WTC11 (cell line): Measurements from ENCODE around the gene ZNF564.

Experiments
- CREM ChIP-seq: sonication (generic); formaldehyde crosslinking; IDR thresholded peaks from 2 replicates; pipeline ENCODE4 v1.8.1; 2022; ENCODE audit warnings: mild to moderate bottlenecking, missing genetic modification reagents, moderate library complexity
- CTCF ChIP-seq: fragments of 200-600 bp; IDR thresholded peaks from 2 replicates; pipeline ENCODE4 v1.8.0; 2022; ENCODE audit warnings: antibody characterized with exemption
- ELF4 ChIP-seq: sonication (generic); formaldehyde crosslinking; IDR thresholded peaks from 2 replicates; pipeline ENCODE4 v1.8.1; 2022; ENCODE audit warnings: low read depth, mild to moderate bottlenecking, moderate library complexity, missing genetic modification reagents
- FOXP1 ChIP-seq: sonication (generic); formaldehyde crosslinking; IDR thresholded peaks from 2 replicates; pipeline ENCODE4 v1.8.0; 2022; ENCODE audit warnings: missing genetic modification reagents, mild to moderate bottlenecking, moderate library complexity, borderline replicate concordance
- FOXP4 ChIP-seq: sonication (generic); formaldehyde crosslinking; IDR thresholded peaks from 2 replicates; pipeline ENCODE4 v1.8.0; 2022; ENCODE audit warnings: mild to moderate bottlenecking, missing genetic modification reagents
- MAX ChIP-seq: sonication (generic); formaldehyde crosslinking; IDR thresholded peaks from 2 replicates; pipeline ENCODE4 v1.8.0; 2022; ENCODE audit warnings: mild to moderate bottlenecking, missing genetic modification reagents
- NR2C2 ChIP-seq: sonication (generic); formaldehyde crosslinking; IDR thresholded peaks from 2 replicates; pipeline ENCODE4 v1.8.0; 2022; ENCODE audit warnings: mild to moderate bottlenecking, missing genetic modification reagents
- PREB ChIP-seq: sonication (generic); formaldehyde crosslinking; IDR thresholded peaks from 2 replicates; pipeline ENCODE4 v1.8.1; 2022; ENCODE audit warnings: mild to moderate bottlenecking, missing genetic modification reagents, moderate library complexity, borderline replicate concordance
- RELA ChIP-seq: sonication (generic); formaldehyde crosslinking; IDR thresholded peaks from 2 replicates; pipeline ENCODE4 v1.8.1; 2022; ENCODE audit warnings: missing genetic modification reagents, mild to moderate bottlenecking, borderline replicate concordance
- SMAD4 ChIP-seq: sonication (generic); formaldehyde crosslinking; IDR thresholded peaks from 2 replicates; pipeline ENCODE4 v1.8.0; 2022; ENCODE audit warnings: mild to moderate bottlenecking, missing genetic modification reagents
- SP1 ChIP-seq: sonication (generic); formaldehyde crosslinking; conservative IDR thresholded peaks from 2 replicates; pipeline ENCODE4 v1.8.1; 2022; ENCODE audit warnings: missing genetic modification reagents
- TF ChIP-seq, protein P1 (sequence below): sonication (generic); formaldehyde crosslinking; IDR thresholded peaks from 2 replicates; pipeline ENCODE4 v1.8.1; 2022; ENCODE audit warnings: mild to moderate bottlenecking, moderate library complexity, missing genetic modification reagents

DNA sequence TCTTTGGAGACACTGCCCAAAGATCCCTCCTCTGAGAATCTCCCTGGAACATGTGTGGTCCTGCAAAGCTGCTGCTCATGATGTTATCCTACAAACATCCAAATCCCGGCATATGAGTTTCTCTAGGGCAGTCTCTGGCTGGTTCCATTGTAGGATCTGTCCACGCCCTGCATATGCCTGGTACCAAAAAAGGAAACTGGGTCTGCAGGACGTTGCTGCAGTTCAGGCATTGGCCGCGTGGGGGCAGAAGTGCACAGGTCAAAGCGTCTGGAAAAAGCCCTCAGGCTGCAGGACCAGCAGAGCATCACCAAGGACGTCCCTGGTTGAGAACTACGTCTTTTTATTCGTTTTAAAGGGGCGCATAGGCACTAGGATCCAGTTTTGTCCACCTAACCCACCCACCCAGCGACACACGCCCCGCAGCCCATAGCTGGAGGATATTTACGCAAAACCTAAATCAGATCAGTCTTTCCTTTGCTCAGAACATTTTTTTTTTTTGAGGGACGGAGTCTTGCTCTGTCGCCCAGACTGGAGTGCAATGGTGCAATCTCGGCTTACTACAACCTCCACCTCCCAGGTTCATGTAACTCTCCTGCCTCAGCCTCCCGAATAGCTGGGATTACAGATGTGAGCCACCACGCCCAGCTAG, 12.9 kb upstream of the ZNF564 start:
- TF ChIP-seq CTCF = peak; percentile 95
- no peak for TF ChIP-seq ELF4 (CRISPR knock-in tag)
- no peak for TF ChIP-seq CREM (CRISPR knock-in tag)
- TF ChIP-seq PREB (CRISPR knock-in tag) = no peak
- no peak for TF ChIP-seq FOXP1
- no peak for TF ChIP-seq NR2C2 (CRISPR knock-in tag)
- TF ChIP-seq, protein P1, sequence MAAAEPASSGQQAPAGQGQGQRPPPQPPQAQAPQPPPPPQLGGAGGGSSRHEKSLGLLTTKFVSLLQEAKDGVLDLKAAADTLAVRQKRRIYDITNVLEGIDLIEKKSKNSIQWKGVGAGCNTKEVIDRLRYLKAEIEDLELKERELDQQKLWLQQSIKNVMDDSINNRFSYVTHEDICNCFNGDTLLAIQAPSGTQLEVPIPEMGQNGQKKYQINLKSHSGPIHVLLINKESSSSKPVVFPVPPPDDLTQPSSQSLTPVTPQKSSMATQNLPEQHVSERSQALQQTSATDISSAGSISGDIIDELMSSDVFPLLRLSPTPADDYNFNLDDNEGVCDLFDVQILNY (CRISPR knock-in tag) = no peak
- TF ChIP-seq SMAD4 = no peak
- no peak for TF ChIP-seq MAX
- no peak for TF ChIP-seq RELA (CRISPR knock-in tag)
- no peak for TF ChIP-seq SP1 (CRISPR knock-in tag)
- no peak for TF ChIP-seq FOXP4 (CRISPR knock-in tag)
